SU-DHL-6 (cell line): ENCODE measurements around the gene MIOS.

Experiments used
- H2AFZ ChIP-seq: fragments of 200-600 bp; sonication (generic); 2 replicates; pipeline ENCODE4 v1.6.1; 2014; ENCODE audit warnings: low read depth, mild to moderate bottlenecking, moderate library complexity, mixed read lengths, antibody characterized with exemption, low read length; ENCODE audit not compliant: severe bottlenecking
- H3F3A ChIP-seq: fragments of 200-600 bp; shearing (Covaris generic); 2 replicates; pipeline ENCODE4 v1.6.0; 2016; ENCODE audit warnings: antibody characterized with exemption, mild to moderate bottlenecking; ENCODE audit not compliant: insufficient read depth
- H3K27ac ChIP-seq: fragments of 200-600 bp; sonication (generic); 2 replicates; pipeline ENCODE4 v1.5.1; 2016; ENCODE audit warnings: low read depth, mild to moderate bottlenecking, low read length, moderate library complexity, mixed read lengths
- H3K27me3 ChIP-seq: fragments of 200-600 bp; sonication (generic), shearing (Covaris generic); 2 replicates; pipeline ENCODE4 v1.6.0; 2014; ENCODE audit warnings: mild to moderate bottlenecking, low read length
- H3K36me3 ChIP-seq: fragments of 200-600 bp; sonication (generic); 2 replicates; pipeline ENCODE4 v1.6.1; 2014; ENCODE audit warnings: mild to moderate bottlenecking, low read length, mixed read lengths
- H3K4me2 ChIP-seq: fragments of 300-600, 200-600 bp; shearing (Covaris generic), sonication (generic); 2 replicates; pipeline ENCODE4 v1.6.0; 2014; ENCODE audit warnings: low read length, low read depth, mild to moderate bottlenecking; ENCODE audit not compliant: poor library complexity, severe bottlenecking
- H3K4me3 ChIP-seq: fragments of 200-600 bp; sonication (generic); 2 replicates; pipeline ENCODE4 v1.5.1; 2014; ENCODE audit warnings: antibody characterized with exemption, low read length, mild to moderate bottlenecking, mixed read lengths; ENCODE audit not compliant: insufficient read depth, poor library complexity, severe bottlenecking
- H3K79me2 ChIP-seq: fragments of 200-600 bp; sonication (generic); 2 replicates; pipeline ENCODE4 v1.6.1; 2014; ENCODE audit warnings: mild to moderate bottlenecking, low read length, moderate library complexity; ENCODE audit not compliant: insufficient read depth
- H3K9ac ChIP-seq: fragments of 200-600 bp; sonication (generic); 2 replicates; pipeline ENCODE4 v1.7.0; 2014; ENCODE audit warnings: mild to moderate bottlenecking, low read length
- H3K9me2 ChIP-seq: fragments of 200-600 bp; sonication (generic); replicated peaks from 2 replicates; pipeline ENCODE4 v1.6.1; 2014; ENCODE audit warnings: low read length; ENCODE audit not compliant: insufficient read depth
- H3K9me3 ChIP-seq: fragments of 200-600 bp; sonication (generic); 2 replicates; pipeline ENCODE4 v1.6.1; 2014; ENCODE audit warnings: low read length, mixed read lengths; ENCODE audit not compliant: insufficient read depth
- H4K20me1 ChIP-seq: fragments of 200-600 bp; sonication (generic); 2 replicates; pipeline ENCODE4 v1.6.1; 2014; ENCODE audit warnings: low read depth, mild to moderate bottlenecking, antibody characterized with exemption, low read length, moderate library complexity, mixed read lengths
- EZH2phosphoT487 ChIP-seq: fragments of 200-600 bp; sonication (generic), shearing (Covaris generic); conservative IDR thresholded peaks from 2 replicates; pipeline ENCODE4 v1.6.1; 2018; ENCODE audit warnings: mild to moderate bottlenecking, antibody characterized with exemption, low read length, moderate library complexity, mixed read lengths
- TF ChIP-seq, protein P1 (sequence below): fragments of 200-600 bp; sonication (generic); IDR thresholded peaks from one replicate; pipeline ENCODE4 v1.5.1; 2017; ENCODE audit warnings: antibody characterized with exemption, mild to moderate bottlenecking, low read length, moderate library complexity; ENCODE audit not compliant: insufficient read depth, poor library complexity, severe bottlenecking

The MIOS gene

DNA sequence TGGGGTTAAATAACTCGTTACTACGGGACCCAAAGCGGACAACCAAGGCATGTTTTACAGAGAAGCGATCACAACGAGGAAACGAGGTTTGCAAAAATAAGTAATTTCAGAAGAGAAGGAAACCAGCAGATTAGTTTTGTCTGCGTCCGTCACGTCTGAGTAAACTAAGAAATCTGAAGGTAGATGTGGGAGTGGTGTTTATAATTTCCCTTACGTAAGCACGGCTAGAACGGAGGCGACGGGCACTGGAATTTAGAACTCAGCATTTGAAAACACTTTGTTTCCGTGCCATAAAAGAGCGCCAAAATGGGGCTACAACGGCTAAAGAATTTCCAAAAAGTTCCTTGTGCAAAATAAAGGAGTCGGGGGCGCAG lies 73.2 kb downstream of the MIOS start:
- Histone ChIP-seq H3F3A (peaks cover 6% of the 10 kb centered on the region; the same call in 1 of the 2 replicates), H3K79me2 (peaks cover 48% of the 10 kb centered on the region), H3K36me3 (peaks cover 21% of the 10 kb centered on the region), H3K27ac (peak overlapping the region; percentile 67), H3K9ac (peak overlapping the region; percentile 73), H3K4me3 (peak overlapping the region; percentile 76), H2AFZ (peak overlapping the region; percentile 61), H3K27me3 (no peaks in the 10 kb centered on the region), H4K20me1 (no peaks in the 10 kb centered on the region), H3K4me2 (peak overlapping the region; percentile 95), H3K9me3 (no peaks in the 10 kb centered on the region), H3K9me2 (no peaks in the 10 kb centered on the region)
- TF ChIP-seq, protein P1, sequence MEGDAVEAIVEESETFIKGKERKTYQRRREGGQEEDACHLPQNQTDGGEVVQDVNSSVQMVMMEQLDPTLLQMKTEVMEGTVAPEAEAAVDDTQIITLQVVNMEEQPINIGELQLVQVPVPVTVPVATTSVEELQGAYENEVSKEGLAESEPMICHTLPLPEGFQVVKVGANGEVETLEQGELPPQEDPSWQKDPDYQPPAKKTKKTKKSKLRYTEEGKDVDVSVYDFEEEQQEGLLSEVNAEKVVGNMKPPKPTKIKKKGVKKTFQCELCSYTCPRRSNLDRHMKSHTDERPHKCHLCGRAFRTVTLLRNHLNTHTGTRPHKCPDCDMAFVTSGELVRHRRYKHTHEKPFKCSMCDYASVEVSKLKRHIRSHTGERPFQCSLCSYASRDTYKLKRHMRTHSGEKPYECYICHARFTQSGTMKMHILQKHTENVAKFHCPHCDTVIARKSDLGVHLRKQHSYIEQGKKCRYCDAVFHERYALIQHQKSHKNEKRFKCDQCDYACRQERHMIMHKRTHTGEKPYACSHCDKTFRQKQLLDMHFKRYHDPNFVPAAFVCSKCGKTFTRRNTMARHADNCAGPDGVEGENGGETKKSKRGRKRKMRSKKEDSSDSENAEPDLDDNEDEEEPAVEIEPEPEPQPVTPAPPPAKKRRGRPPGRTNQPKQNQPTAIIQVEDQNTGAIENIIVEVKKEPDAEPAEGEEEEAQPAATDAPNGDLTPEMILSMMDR, result no peak
- TF ChIP-seq EZH2phosphoT487, result no peak

DNA sequence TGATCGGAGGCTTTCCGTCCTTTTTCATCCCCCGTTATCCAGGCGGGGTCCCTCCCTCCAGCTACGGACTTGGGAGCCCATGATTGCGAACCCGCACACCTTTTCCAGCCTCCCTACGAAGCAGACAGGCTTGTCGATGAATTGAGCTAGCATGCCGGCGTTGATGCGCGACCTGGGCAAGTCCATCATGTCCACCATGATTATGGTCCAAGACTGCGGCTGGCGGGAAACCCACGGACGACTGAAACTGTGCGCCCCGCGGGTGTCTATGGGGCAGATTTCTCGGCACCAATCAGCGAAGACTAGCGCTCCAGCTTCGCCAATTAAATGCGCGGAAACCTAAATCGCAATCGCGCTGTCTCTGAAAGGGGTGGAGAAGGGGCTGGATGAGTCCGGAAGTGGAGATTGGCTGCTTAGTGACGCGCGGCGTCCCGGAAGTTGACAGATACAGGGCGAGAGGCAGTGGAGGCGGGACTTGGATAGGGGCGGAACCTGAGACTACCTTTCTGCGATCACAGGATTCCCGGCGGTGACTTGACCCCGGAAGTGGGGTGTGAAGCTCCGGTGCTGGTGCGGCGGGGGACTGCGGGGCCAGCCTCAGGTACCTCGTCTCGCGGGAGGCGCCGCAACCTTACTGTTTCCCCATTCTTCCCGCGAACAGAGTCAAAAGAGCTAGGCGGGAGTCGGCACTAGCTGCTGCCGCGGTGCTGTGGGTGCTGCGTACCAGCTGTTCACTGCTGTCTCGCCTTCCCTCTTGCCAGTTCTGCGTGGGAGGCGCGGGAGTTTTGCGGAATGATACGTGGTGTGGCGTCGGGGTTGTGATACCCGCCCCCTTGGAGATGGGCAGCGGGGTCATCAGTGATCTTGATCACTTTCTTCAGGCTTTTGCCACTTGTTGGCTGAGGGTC lies 73.8 kb downstream of the MIOS start, which contains the start of gene UMAD1:
Gene UMAD1 (plus strand): TSS at position 532 of the 908 bp plus-strand sequence. CDS start 32,620 bp downstream, outside the sequence.
- peak within 1 kb of the TSS; percentile 95 for H3K4me2 ChIP-seq
- H2AFZ ChIP-seq, result peak within 1 kb of the TSS; percentile 72
- H3K79me2 ChIP-seq, result peaks cover 52% of the 10 kb centered on the region
- H3K9me2 ChIP-seq, result no peaks in the 10 kb centered on the region
- peak within 1 kb of the TSS; percentile 81 for H3K4me3 ChIP-seq
- H3F3A ChIP-seq, result peaks cover 6% of the 10 kb centered on the region; the same call in 1 of the 2 replicates
- no peaks in the 10 kb centered on the region for H3K27me3 ChIP-seq
- peak within 1 kb of the TSS; percentile 67 for H3K27ac ChIP-seq
- H3K36me3 ChIP-seq, result peaks cover 21% of the 10 kb centered on the region
- H3K9me3 ChIP-seq, result no peaks in the 10 kb centered on the region
- H3K9ac ChIP-seq, result peak within 1 kb of the TSS; percentile 73
- TF ChIP-seq, protein P1, result no peak
- no peak for TF ChIP-seq EZH2phosphoT487
- no peaks in the 10 kb centered on the region for H4K20me1 ChIP-seq

DNA sequence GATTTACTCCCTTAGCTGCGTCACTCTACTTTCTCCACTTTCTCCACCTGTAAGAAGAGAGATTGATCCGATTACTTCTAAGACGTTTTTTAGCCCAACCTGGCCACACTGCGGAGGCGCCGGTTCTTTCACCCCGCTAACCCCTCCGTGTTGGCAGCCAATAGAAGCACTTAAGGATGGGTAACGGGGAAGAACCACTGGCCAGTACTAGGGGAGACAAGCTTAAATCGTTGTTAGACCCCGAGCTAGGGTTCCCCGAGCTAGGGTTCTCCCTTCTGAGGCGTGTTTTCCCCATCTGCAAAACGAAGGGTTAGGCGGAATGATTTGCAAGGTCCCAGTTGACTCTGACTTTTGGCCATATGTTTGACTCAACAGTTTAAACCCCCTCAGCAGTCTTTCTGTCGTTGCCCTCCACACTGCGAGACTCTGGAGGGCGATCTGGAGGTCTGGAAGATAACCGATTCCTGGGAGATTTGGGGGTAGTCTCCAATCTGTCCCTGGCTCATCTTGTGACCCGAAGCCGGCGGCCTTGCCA lies 74.5 kb downstream of the MIOS start:
- H3F3A ChIP-seq, result peaks cover 6% of the 10 kb centered on the region; the same call in 1 of the 2 replicates
- H3K9me3 ChIP-seq, result no peaks in the 10 kb centered on the region
- TF ChIP-seq EZH2phosphoT487, result no peak
- TF ChIP-seq, protein P1, result no peak
- H2AFZ ChIP-seq, result peak overlapping the region; percentile 72
- H3K9me2 ChIP-seq, result no peaks in the 10 kb centered on the region
- H3K4me3 ChIP-seq, result peak overlapping the region; percentile 81
- H3K36me3 ChIP-seq, result peaks cover 21% of the 10 kb centered on the region
- H3K27ac ChIP-seq, result peak overlapping the region; percentile 46
- no peaks in the 10 kb centered on the region for H3K27me3 ChIP-seq
- peaks cover 58% of the 10 kb centered on the region for H3K79me2 ChIP-seq
- H4K20me1 ChIP-seq, result no peaks in the 10 kb centered on the region
- H3K4me2 ChIP-seq, result peak overlapping the region; percentile 67
- H3K9ac ChIP-seq, result peak overlapping the region; percentile 73
